SK-N-SH (cell line): ENCODE results near the gene SMPD3. TPM values are rescaled to one million over a fixed set of nuclear protein-coding genes. Genes with fewer than 3 reads are reported as not detected.

Experiments used
- CTCF ChIA-PET: fragments of 300-600, 350-600 bp; formaldehyde crosslinking; extraction: SDS; loops from one replicate; lab custom pipeline; 2021; lab: Yijun Ruan, JAX
- POLR2A ChIA-PET: fragments of 350-600 bp; sonication (Branson Sonifier 250); formaldehyde crosslinking; extraction: SDS; loops from one replicate; lab custom pipeline; 2020; ENCODE audit warnings: antibody characterized with exemption, inconsistent platforms; lab: Yijun Ruan, JAX
- DNase-seq: peaks from one replicate; pipeline ENCODE4 v3.0.0; 2012
- H2AFZ ChIP-seq: fragments of 200-600 bp; sonication (generic); 2 replicates; pipeline ENCODE4 v1.8.1; 2016; ENCODE audit warnings: antibody characterized with exemption, mild to moderate bottlenecking, low read depth
- H3F3A ChIP-seq: fragments of 200-600 bp; sonication (generic); replicated peaks from 2 replicates; pipeline ENCODE3; 2016; ENCODE audit warnings: antibody characterized with exemption, mild to moderate bottlenecking; ENCODE audit not compliant: insufficient read depth
- H3K27ac ChIP-seq, 2 experiments: fragments of 200-500 bp in 1 of 2; fragments of 200-600 bp in 1 of 2; sonication (Bioruptor generic) in 1 of 2; sonication (generic), shearing (Covaris generic) in 1 of 2; 2 replicates each; pipeline versions ENCODE4 v1.5.1 to v1.6.1; 2014 to 2016; ENCODE audit warnings: low read depth in 2 of 2, inconsistent platforms in 1 of 2, low read length in 1 of 2, mild to moderate bottlenecking in 1 of 2, mixed read lengths in 1 of 2
- H3K27me3 ChIP-seq: fragments of 200-600 bp; sonication (generic), shearing (Covaris generic); 2 replicates; pipeline ENCODE4 v1.6.1; 2016; ENCODE audit warnings: mixed run types; ENCODE audit not compliant: insufficient read depth
- H3K36me3 ChIP-seq, 2 experiments: fragments of 200-500 bp in 1 of 2; fragments of 200-600 bp in 1 of 2; sonication (Bioruptor generic) in 1 of 2; sonication (generic) in 1 of 2; replicated peaks in 1 of 2; 2 replicates each; pipeline versions ENCODE3 to v1.5.1; 2014 to 2016; ENCODE audit warnings: low read length in 1 of 2, mild to moderate bottlenecking in 1 of 2; ENCODE audit not compliant: insufficient read depth in 2 of 2, control insufficient read depth in 1 of 2
- H3K4me1 ChIP-seq, 2 experiments: fragments of 200-500 bp in 1 of 2; fragments of 200-600 bp in 1 of 2; sonication (Bioruptor generic) in 1 of 2; sonication (generic), shearing (Covaris generic) in 1 of 2; 2 replicates each; pipeline versions ENCODE4 v1.5.1 to v1.6.1; 2014 to 2016; ENCODE audit warnings: low read depth in 1 of 2, low read length in 1 of 2, mixed run types in 1 of 2; ENCODE audit not compliant: insufficient read depth in 2 of 2, control insufficient read depth in 1 of 2
- H3K4me2 ChIP-seq: fragments of 200-600 bp; sonication (generic), shearing (Covaris generic); 2 replicates; pipeline ENCODE4 v1.6.1; 2017; ENCODE audit warnings: mixed run types
- H3K4me3 ChIP-seq, 2 experiments: fragments of 200-500 bp in 1 of 2; fragments of 200-600 bp in 1 of 2; sonication (Bioruptor generic) in 1 of 2; sonication (generic), shearing (Covaris generic) in 1 of 2; 2 replicates each; pipeline versions ENCODE4 v1.5.1 to v1.8.1; 2014 to 2016; ENCODE audit warnings: low read depth in 2 of 2, inconsistent platforms in 1 of 2, low read length in 1 of 2, mild to moderate bottlenecking in 1 of 2, mixed read lengths in 1 of 2, moderate library complexity in 1 of 2
- H3K79me2 ChIP-seq: fragments of 200-600 bp; sonication (generic); 2 replicates; pipeline ENCODE4 v1.8.1; 2017; ENCODE audit warnings: mild to moderate bottlenecking; ENCODE audit not compliant: insufficient read depth
- H3K9ac ChIP-seq: fragments of 200-600 bp; sonication (generic); 2 replicates; pipeline ENCODE4 v1.6.1; 2017; ENCODE audit warnings: mixed run types
- H3K9me2 ChIP-seq: fragments of 200-600 bp; sonication (generic); 2 replicates; pipeline ENCODE4 v1.6.1; 2017; ENCODE audit warnings: mixed run types
- H3K9me3 ChIP-seq: fragments of 200-600 bp; sonication (generic); 2 replicates; pipeline ENCODE4 v1.6.1; 2017; ENCODE audit warnings: mixed run types, mild to moderate bottlenecking, moderate library complexity
- H4K20me1 ChIP-seq: fragments of 200-600 bp; sonication (generic); 2 replicates; pipeline ENCODE4 v1.6.1; 2017; ENCODE audit warnings: mild to moderate bottlenecking, mixed run types; ENCODE audit not compliant: insufficient read depth
- EZH2phosphoT487 ChIP-seq: fragments of 200-600 bp; sonication (generic); IDR thresholded peaks from 2 replicates; pipeline ENCODE4 v1.6.1; 2017; ENCODE audit warnings: low read depth, mixed run types, mild to moderate bottlenecking, antibody characterized with exemption, moderate library complexity, borderline replicate concordance
- FOXJ3 ChIP-seq: sonication (generic); formaldehyde crosslinking; IDR thresholded peaks from 2 replicates; pipeline ENCODE4 v1.5.1; 2020; ENCODE audit warnings: mild to moderate bottlenecking, missing genetic modification reagents
- RFX5 ChIP-seq: IDR thresholded peaks from 2 replicates; pipeline ENCODE4 v1.6.1; 2012; ENCODE audit warnings: mild to moderate bottlenecking, improper control_type of control experiment, low read length
- USF1 ChIP-seq: IDR thresholded peaks from 2 replicates; pipeline ENCODE4 v1.4.0; 2012; ENCODE audit warnings: low read depth, borderline replicate concordance
- WGBS: methylation state at CpG from one replicate; pipeline ENCODE4 v1.1.6; 2017; ENCODE audit warnings: low lambda C conversion rate; 5-methylcytosine and 5-hydroxymethylcytosine counted together
- polyA plus RNA-seq, 3 experiments: library from polyadenylated mRNA; depleted of rRNA; stranded (reverse); fragments of >200 nt; gene quantifications; 2 replicates each; pipeline ENCODE4 v1.2.3, GENCODE V29; 2012
- TF ChIP-seq, protein P1 (sequence below): IDR thresholded peaks from 2 replicates; pipeline ENCODE4 v1.4.0; 2012; ENCODE audit warnings: low read depth, borderline replicate concordance
- TF ChIP-seq, protein P2 (sequence below): IDR thresholded peaks from 2 replicates; pipeline ENCODE4 v1.6.1; 2012; ENCODE audit warnings: mild to moderate bottlenecking, low read depth, low read length, moderate library complexity
- TF ChIP-seq, protein P3 (sequence below): fragments of 200-600 bp; sonication (generic); IDR thresholded peaks from 2 replicates; pipeline ENCODE4 v1.6.1; 2017; ENCODE audit warnings: antibody characterized with exemption, mild to moderate bottlenecking, moderate library complexity

The SMPD3 gene
- polyA plus RNA-seq, 1 of the 3 experiments (the other 2 are of a cell fraction), result 0.38 TPM

- TF ChIP-seq, protein P1, sequence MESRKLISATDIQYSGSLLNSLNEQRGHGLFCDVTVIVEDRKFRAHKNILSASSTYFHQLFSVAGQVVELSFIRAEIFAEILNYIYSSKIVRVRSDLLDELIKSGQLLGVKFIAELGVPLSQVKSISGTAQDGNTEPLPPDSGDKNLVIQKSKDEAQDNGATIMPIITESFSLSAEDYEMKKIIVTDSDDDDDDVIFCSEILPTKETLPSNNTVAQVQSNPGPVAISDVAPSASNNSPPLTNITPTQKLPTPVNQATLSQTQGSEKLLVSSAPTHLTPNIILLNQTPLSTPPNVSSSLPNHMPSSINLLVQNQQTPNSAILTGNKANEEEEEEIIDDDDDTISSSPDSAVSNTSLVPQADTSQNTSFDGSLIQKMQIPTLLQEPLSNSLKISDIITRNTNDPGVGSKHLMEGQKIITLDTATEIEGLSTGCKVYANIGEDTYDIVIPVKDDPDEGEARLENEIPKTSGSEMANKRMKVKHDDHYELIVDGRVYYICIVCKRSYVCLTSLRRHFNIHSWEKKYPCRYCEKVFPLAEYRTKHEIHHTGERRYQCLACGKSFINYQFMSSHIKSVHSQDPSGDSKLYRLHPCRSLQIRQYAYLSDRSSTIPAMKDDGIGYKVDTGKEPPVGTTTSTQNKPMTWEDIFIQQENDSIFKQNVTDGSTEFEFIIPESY, result no peak
- TF ChIP-seq RFX5, result no peak
- no peak for TF ChIP-seq FOXJ3 (CRISPR knock-in tag)
Observed at GRCh38 chr16:68383858-68384257, 64.5 kb downstream of the SMPD3 start (continued).

GRCh38 chr16:68382296-68382718, 66.0 kb downstream of the SMPD3 start:
- H3K27ac ChIP-seq, result no peak overlapping the region
- H3K9ac ChIP-seq, result no peak overlapping the region
- DNase-seq, result peak; percentile 59
- no peaks in the 10 kb centered on the region for H3F3A ChIP-seq
- H3K9me2 ChIP-seq, result no peaks in the 10 kb centered on the region
- H3K4me1 ChIP-seq, result peaks cover 0 to 13% of the 10 kb centered on the region in 2 experiments; a peak in 1 of 4 replicates
- peaks cover 8% of the 10 kb centered on the region; the same call in 1 of the 2 replicates for H3K27me3 ChIP-seq
- H3K4me3 ChIP-seq, result no peak overlapping the region
- no peak overlapping the region for H3K4me2 ChIP-seq
- TF ChIP-seq, protein P2, sequence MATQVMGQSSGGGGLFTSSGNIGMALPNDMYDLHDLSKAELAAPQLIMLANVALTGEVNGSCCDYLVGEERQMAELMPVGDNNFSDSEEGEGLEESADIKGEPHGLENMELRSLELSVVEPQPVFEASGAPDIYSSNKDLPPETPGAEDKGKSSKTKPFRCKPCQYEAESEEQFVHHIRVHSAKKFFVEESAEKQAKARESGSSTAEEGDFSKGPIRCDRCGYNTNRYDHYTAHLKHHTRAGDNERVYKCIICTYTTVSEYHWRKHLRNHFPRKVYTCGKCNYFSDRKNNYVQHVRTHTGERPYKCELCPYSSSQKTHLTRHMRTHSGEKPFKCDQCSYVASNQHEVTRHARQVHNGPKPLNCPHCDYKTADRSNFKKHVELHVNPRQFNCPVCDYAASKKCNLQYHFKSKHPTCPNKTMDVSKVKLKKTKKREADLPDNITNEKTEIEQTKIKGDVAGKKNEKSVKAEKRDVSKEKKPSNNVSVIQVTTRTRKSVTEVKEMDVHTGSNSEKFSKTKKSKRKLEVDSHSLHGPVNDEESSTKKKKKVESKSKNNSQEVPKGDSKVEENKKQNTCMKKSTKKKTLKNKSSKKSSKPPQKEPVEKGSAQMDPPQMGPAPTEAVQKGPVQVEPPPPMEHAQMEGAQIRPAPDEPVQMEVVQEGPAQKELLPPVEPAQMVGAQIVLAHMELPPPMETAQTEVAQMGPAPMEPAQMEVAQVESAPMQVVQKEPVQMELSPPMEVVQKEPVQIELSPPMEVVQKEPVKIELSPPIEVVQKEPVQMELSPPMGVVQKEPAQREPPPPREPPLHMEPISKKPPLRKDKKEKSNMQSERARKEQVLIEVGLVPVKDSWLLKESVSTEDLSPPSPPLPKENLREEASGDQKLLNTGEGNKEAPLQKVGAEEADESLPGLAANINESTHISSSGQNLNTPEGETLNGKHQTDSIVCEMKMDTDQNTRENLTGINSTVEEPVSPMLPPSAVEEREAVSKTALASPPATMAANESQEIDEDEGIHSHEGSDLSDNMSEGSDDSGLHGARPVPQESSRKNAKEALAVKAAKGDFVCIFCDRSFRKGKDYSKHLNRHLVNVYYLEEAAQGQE, result no peak
- TF ChIP-seq, protein P3, sequence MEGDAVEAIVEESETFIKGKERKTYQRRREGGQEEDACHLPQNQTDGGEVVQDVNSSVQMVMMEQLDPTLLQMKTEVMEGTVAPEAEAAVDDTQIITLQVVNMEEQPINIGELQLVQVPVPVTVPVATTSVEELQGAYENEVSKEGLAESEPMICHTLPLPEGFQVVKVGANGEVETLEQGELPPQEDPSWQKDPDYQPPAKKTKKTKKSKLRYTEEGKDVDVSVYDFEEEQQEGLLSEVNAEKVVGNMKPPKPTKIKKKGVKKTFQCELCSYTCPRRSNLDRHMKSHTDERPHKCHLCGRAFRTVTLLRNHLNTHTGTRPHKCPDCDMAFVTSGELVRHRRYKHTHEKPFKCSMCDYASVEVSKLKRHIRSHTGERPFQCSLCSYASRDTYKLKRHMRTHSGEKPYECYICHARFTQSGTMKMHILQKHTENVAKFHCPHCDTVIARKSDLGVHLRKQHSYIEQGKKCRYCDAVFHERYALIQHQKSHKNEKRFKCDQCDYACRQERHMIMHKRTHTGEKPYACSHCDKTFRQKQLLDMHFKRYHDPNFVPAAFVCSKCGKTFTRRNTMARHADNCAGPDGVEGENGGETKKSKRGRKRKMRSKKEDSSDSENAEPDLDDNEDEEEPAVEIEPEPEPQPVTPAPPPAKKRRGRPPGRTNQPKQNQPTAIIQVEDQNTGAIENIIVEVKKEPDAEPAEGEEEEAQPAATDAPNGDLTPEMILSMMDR, result peak; percentile 40
- H3K36me3 ChIP-seq, result no peaks in the 10 kb centered on the region
- ChIA-PET CTCF (interaction anchor here (0.8 to 3.2 kb wide), 11 partner anchors 9 to 105 kb away, joined by 3 to 9 read pairs (median 4); no protein-coding TSS in a partner anchor), POLR2A (no interaction called here)
- no peaks in the 10 kb centered on the region for H3K79me2 ChIP-seq
- WGBS, result 70% methylated on average over 5 of the region's 5 CpGs
- no peaks in the 10 kb centered on the region for H4K20me1 ChIP-seq
- no peaks in the 10 kb centered on the region for H3K9me3 ChIP-seq
- H2AFZ ChIP-seq, result no peak overlapping the region

- CTCF ChIA-PET, result interaction anchor here (0.8 to 3.2 kb wide), 11 partner anchors 8 to 106 kb away, joined by 3 to 9 read pairs (median 3); no protein-coding TSS in a partner anchor
- Histone ChIP-seq H3K4me3 (no peak overlapping the region), H2AFZ (no peak overlapping the region), H3K36me3 (no peaks in the 10 kb centered on the region), H3F3A (no peaks in the 10 kb centered on the region), H3K79me2 (no peaks in the 10 kb centered on the region), H4K20me1 (no peaks in the 10 kb centered on the region), H3K9ac (no peak overlapping the region), H3K27ac (no peak overlapping the region), H3K27me3 (peaks cover 8% of the 10 kb centered on the region; the same call in 1 of the 2 replicates), H3K9me2 (no peaks in the 10 kb centered on the region), H3K9me3 (no peaks in the 10 kb centered on the region), H3K4me2 (no peak overlapping the region), H3K4me1 (peaks cover 0 to 19% of the 10 kb centered on the region in 2 experiments; a peak in 1 of 4 replicates)
- 73% methylated on average over 6 of the region's 7 CpGs for WGBS
- POLR2A ChIA-PET, result no interaction called here
- no peak for TF ChIP-seq EZH2phosphoT487
- peak; percentile 29; the same call in 1 of the 2 replicates for TF ChIP-seq USF1
- no peak for DNase-seq
Observed at GRCh38 chr16:68381363-68381724, 67.0 kb downstream of the SMPD3 start.
